GM10266 (cell line): ENCODE measurements around the gene MAGIX.
"Not testable (repeated sequence)": the region's sequence is repeated elsewhere in the genome, so short reads cannot be mapped to it uniquely, and the experiment has no call there.

Source experiments
- DNase-seq: peaks from one replicate; pipeline ENCODE4 v3.0.0; 2012; ENCODE audit errors: extremely low spot score
- TF ChIP-seq, protein P1 (sequence below): IDR thresholded peaks from 2 replicates; pipeline ENCODE4 v1.5.1; 2012; ENCODE audit warnings: mild to moderate bottlenecking, low read depth; ENCODE audit not compliant: control insufficient read depth, insufficient read depth; ENCODE audit errors: missing control alignments

The MAGIX gene

GRCh38 chrX:49162620-49163019 is at the start of gene MAGIX:
Gene MAGIX, plus strand, starts transcription at chrX:49162758. Its CDS starts 132 bp downstream, at chrX:49162890.
- DNase-seq: no peak
- TF ChIP-seq, protein P1, sequence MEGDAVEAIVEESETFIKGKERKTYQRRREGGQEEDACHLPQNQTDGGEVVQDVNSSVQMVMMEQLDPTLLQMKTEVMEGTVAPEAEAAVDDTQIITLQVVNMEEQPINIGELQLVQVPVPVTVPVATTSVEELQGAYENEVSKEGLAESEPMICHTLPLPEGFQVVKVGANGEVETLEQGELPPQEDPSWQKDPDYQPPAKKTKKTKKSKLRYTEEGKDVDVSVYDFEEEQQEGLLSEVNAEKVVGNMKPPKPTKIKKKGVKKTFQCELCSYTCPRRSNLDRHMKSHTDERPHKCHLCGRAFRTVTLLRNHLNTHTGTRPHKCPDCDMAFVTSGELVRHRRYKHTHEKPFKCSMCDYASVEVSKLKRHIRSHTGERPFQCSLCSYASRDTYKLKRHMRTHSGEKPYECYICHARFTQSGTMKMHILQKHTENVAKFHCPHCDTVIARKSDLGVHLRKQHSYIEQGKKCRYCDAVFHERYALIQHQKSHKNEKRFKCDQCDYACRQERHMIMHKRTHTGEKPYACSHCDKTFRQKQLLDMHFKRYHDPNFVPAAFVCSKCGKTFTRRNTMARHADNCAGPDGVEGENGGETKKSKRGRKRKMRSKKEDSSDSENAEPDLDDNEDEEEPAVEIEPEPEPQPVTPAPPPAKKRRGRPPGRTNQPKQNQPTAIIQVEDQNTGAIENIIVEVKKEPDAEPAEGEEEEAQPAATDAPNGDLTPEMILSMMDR: no peak

- no peak for DNase-seq
- TF ChIP-seq, protein P1: no peak
Observed at GRCh38 chrX:49116076-49116475, 46.5 kb upstream of the MAGIX start.

GRCh38 chrX:49116716-49117115 is 45.8 kb upstream of the MAGIX start:
- TF ChIP-seq, protein P1: no peak

GRCh38 chrX:49117581-49117980 is 45.0 kb upstream of the MAGIX start:
- DNase-seq: no peak
- TF ChIP-seq, protein P1: no peak

More at GRCh38 chrX:49116716-49117115, 45.8 kb upstream of the MAGIX start:
- DNase-seq: no peak

- TF ChIP-seq, protein P1: no peak
- DNase-seq: no peak
Observed at GRCh38 chrX:49120091-49120490, 42.5 kb upstream of the MAGIX start.

DNA sequence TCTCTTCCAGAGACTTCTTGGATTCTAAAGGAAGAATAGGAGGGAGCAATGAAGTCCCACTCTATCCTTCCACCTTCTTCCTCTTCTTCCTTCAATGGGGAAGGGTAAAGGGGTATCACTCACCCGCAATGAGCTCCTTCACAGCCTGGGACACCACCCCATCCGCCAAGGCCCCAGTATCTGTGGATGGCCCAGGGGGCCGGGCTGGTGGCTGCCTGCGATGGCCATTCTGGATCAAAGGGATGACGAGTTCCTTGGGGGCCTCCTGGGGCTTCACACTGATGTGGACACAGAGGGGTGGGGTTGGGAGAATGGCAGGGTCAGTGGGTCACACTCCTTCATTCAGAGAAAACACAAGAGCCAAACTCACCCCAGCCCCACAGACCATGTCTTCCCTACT is 40.1 kb upstream of the MAGIX start:
- DNase-seq: no peak
- TF ChIP-seq, protein P1: no peak

- not testable (repeated sequence) for DNase-seq
Observed at GRCh38 chrX:49127742-49128258, 34.8 kb upstream of the MAGIX start.

- TF ChIP-seq, protein P1: no peak
- DNase-seq: no peak
Observed at GRCh38 chrX:49129427-49129826, 33.1 kb upstream of the MAGIX start.

DNA sequence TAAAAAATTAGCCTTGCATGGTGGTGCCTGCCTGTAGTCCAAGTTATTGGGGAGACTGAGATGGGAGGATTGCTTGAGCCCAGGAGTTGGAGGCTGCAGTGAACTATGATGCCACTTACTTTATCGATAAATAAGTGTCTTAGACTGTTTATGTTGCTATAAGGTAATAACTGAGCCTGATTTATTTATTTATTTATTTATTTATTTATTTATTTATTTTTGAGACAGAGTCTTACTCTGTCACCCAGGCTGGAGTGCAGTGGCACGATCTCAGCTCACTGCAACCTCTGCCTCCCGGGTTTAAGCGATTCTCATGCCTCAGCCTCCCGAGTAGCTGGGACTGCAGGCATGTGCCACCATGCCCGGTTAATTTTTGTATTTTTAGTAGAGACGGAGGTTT is 30.3 kb upstream of the MAGIX start:
- not testable (repeated sequence) for DNase-seq
